Measurements from ENCODE around the gene ERBB4.

DNA sequence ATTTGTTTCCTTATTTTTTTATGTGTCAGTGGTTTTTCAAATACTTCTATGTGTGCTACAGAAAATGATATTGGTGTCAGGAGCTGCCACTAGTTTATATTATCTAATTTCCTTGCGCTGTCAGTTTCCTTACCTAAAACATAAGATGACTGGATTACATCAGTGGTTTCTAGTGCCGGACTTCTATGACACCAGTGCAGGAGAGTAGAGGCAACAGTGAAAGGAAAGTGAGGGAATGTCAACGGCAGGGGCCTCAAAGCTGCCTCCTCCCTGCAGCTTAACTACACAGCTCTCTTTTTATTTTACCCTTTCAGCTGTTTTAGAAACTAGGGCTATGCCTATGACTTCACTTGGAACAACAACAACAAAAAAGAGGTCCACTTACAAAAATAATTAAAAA is 6.5 kb downstream of the ERBB4 start:
- TF ChIP-seq GATA2 (IDR thresholded peaks at IDR 0.05; ENCODE audit: low read depth, low read length) (no peak), GATA3 (IDR thresholded peaks at IDR 0.05; ENCODE audit: low read depth, low read length) (no peak)

Measured in SH-SY5Y (cell line).